K562 (cell line): ENCODE data around the gene TEP1. TPM values are rescaled to one million over a fixed set of nuclear protein-coding genes. Genes with fewer than 3 reads are reported as not detected.

Source experiments
- AFF4 ChIP-seq: sonication (generic); formaldehyde crosslinking; IDR thresholded peaks from 2 replicates; pipeline ENCODE4 v1.8.0; 2023; ENCODE audit warnings: mild to moderate bottlenecking, missing genetic modification reagents
- ARID1B ChIP-seq: fragments of 450-650 bp; IDR thresholded peaks from 2 replicates; pipeline ENCODE4 v1.6.1; 2016; ENCODE audit warnings: antibody characterized with exemption, mild to moderate bottlenecking, inconsistent platforms
- BACH1 ChIP-seq: fragments of 200-800 bp; sonication (Bioruptor generic); IDR thresholded peaks from 2 replicates; pipeline ENCODE4 v1.6.1; 2016; ENCODE audit warnings: missing genetic modification characterization, missing compliant biosample characterization
- BRCA1 ChIP-seq, 2 experiments: fragments of 450-650 bp in 1 of 2; sonication (generic) in 1 of 2; formaldehyde crosslinking in 1 of 2; IDR thresholded peaks; 2 replicates each; pipeline versions ENCODE4 v1.5.0 to v1.6.1; 2017 to 2020; ENCODE audit warnings: mild to moderate bottlenecking in 1 of 2, missing genetic modification reagents in 1 of 2
- CTBP1 ChIP-seq: fragments of 450-650 bp; IDR thresholded peaks from 2 replicates; pipeline ENCODE4 v1.6.1; 2016; ENCODE audit warnings: borderline replicate concordance
- DACH1 ChIP-seq: fragments of 450-650 bp; IDR thresholded peaks from 2 replicates; pipeline ENCODE4 v1.6.1; 2018; ENCODE audit not compliant: partially characterized antibody
- DPF2 ChIP-seq: fragments of 450-650 bp; IDR thresholded peaks from 2 replicates; pipeline ENCODE4 v1.6.1; 2016
- GTF2B ChIP-seq: IDR thresholded peaks from 2 replicates; pipeline ENCODE4 v1.6.1; 2011; ENCODE audit not compliant: insufficient read length; ENCODE audit errors: extremely low read depth
- IRF2 ChIP-seq: sonication (generic); formaldehyde crosslinking; IDR thresholded peaks from 2 replicates; pipeline ENCODE4 v1.8.1; 2022; ENCODE audit warnings: mild to moderate bottlenecking, missing genetic modification reagents
- OTX1 ChIP-seq: fragments of 450-650 bp; formaldehyde crosslinking; IDR thresholded peaks from 2 replicates; pipeline ENCODE4 v1.4.0; 2022; ENCODE audit warnings: mild to moderate bottlenecking
- SRSF7 ChIP-seq: fragments of 200-400 bp; formaldehyde crosslinking; optimal IDR thresholded peaks from 2 replicates; pipeline ENCODE3; 2017; ENCODE audit warnings: mild to moderate bottlenecking, low read depth, low read length
- ZNF398 ChIP-seq: fragments of 250-450 bp; sonication (Bioruptor Pico); IDR thresholded peaks from 2 replicates; pipeline ENCODE4 v1.8.0; 2021; ENCODE audit warnings: moderate library complexity, mild to moderate bottlenecking, inconsistent platforms
- ZNF41 ChIP-seq: fragments of 250-450 bp; sonication (Bioruptor Pico); conservative IDR thresholded peaks from 2 replicates; pipeline ENCODE4 v1.4.0; 2020; ENCODE audit warnings: mild to moderate bottlenecking
- ZNF518B ChIP-seq: fragments of 250-450 bp; sonication (Bioruptor Pico); IDR thresholded peaks from 2 replicates; pipeline ENCODE4 v1.5.0; 2021; ENCODE audit warnings: mild to moderate bottlenecking, moderate library complexity
- ZNF589 ChIP-seq: fragments of 200-800 bp; sonication (Bioruptor generic); IDR thresholded peaks from 2 replicates; pipeline ENCODE4 v1.6.1; 2016; ENCODE audit warnings: low read depth, missing genetic modification characterization, missing compliant biosample characterization
- polyA plus RNA-seq, 8 experiments: library from polyadenylated mRNA; depleted of rRNA in 4 of 8; stranded (reverse) in 5 of 8; unstranded in 3 of 8; fragments of >200 nt; fragmentation: Nextera tagmentation in 2 of 8; fragmentation: Illumina TruSeq in 1 of 8; extraction: Ambion mirVana in 2 of 8; extraction: Trizol in 1 of 8; gene quantifications; 2 replicates each; pipeline versions ENCODE4 v1.2.1 to v1.2.3, GENCODE V29; 2011 to 2014; ENCODE audit warnings: inconsistent platforms in 1 of 8, missing spikeins in 1 of 8
- total RNA-seq, 7 experiments: library from RNA; depleted of rRNA in 6 of 7; stranded (reverse); fragments of >200 nt in 6 of 7; fragmentation: Illumina TruSeq in 2 of 7; extraction: Trizol in 2 of 7; gene quantifications; 2 replicates each; pipeline versions ENCODE4 v1.2.1 to v1.2.3, GENCODE V29; 2011 to 2021; ENCODE audit warnings: low replicate concordance in 1 of 7

TEP1 gene
- total and polyA plus RNA-seq, 9 of the 15 experiments (the other 6 are each of a cell fraction or from before 2014, with no cell fraction given) = 1.0 to 12.2 (median 7.1) TPM

- TF ChIP-seq ZNF518B (CRISPR knock-in tag) (no peak), BRCA1 (IDR thresholded peaks at IDR 0.05) (no peak), BRCA1 (CRISPR knock-in tag; IDR thresholded peaks at IDR 0.05) (no peak), DPF2 (no peak), ARID1B (no peak), AFF4 (CRISPR knock-in tag) (no peak), ZNF589 (CRISPR knock-in tag) (no peak), OTX1 (CRISPR knock-in tag) (no peak), ZNF398 (no peak), IRF2 (CRISPR knock-in tag) (no peak), BACH1 (tag) (no peak), GTF2B (peak; percentile 78), DACH1 (no peak), CTBP1 (peak; percentile 80; the same call in 1 of the 2 replicates), SRSF7 (no peak), ZNF41 (no peak)
Measured at GRCh38 chr14:20343092-20343861, 70.0 kb downstream of the TEP1 start, which contains the start of gene PARP2 (continued).
